ENCODE data around the gene PARD3B. TPM values are rescaled to one million over a fixed set of nuclear protein-coding genes. Genes with fewer than 3 reads are reported as not detected.
"Not testable (repeated sequence)": the region's sequence is repeated elsewhere in the genome, so short reads cannot be mapped to it uniquely, and the experiment has no call there.

Gene PARD3B
- total RNA-seq, 1 donor from 2014 or later: 9.3 TPM

GRCh38 chr2:205217004-205217403 lies 671.7 kb downstream of the PARD3B start:
- DNase-seq (ENCODE audit: low spot score): no peak
- ATAC-seq: no peak

GRCh38 chr2:205218056-205218455 lies 672.8 kb downstream of the PARD3B start:
- ATAC-seq (no peak), DNase-seq (ENCODE audit: low spot score) (no peak)

- not testable (repeated sequence) for ATAC-seq; DNase-seq (ENCODE audit: low spot score)
Observed at GRCh38 chr2:205218816-205219215, 673.5 kb downstream of the PARD3B start.

- ATAC-seq (no peak), DNase-seq (ENCODE audit: low spot score) (no peak)
Observed at GRCh38 chr2:205220559-205220958, 675.3 kb downstream of the PARD3B start.

GRCh38 chr2:205232086-205232485 lies 686.8 kb downstream of the PARD3B start:
- DNase-seq (ENCODE audit: low spot score) (no peak), ATAC-seq (no peak)

- ATAC-seq (no peak), DNase-seq (ENCODE audit: low spot score) (no peak)
Observed at GRCh38 chr2:205235434-205235833, 690.2 kb downstream of the PARD3B start.

GRCh38 chr2:205237524-205237923 lies 692.2 kb downstream of the PARD3B start:
- no peak for DNase-seq (ENCODE audit: low spot score)
- ATAC-seq: no peak

- ATAC-seq: no peak
- no peak for DNase-seq (ENCODE audit: low spot score)
Observed at GRCh38 chr2:205245001-205245400, 699.7 kb downstream of the PARD3B start.

GRCh38 chr2:205245652-205246051 lies 700.4 kb downstream of the PARD3B start:
- ATAC-seq: no peak
- no peak for DNase-seq (ENCODE audit: low spot score)

GRCh38 chr2:205259121-205259520 lies 713.8 kb downstream of the PARD3B start:
- DNase-seq (ENCODE audit: low spot score) (no peak), ATAC-seq (no peak)

GRCh38 chr2:205261516-205262020 lies 716.3 kb downstream of the PARD3B start:
- ATAC-seq (no peak), DNase-seq (ENCODE audit: low spot score) (no peak)

- DNase-seq (ENCODE audit: low spot score): no peak
- ATAC-seq: no peak
Observed at GRCh38 chr2:205267323-205267722, 722.0 kb downstream of the PARD3B start.

GRCh38 chr2:205270689-205271088 lies 725.4 kb downstream of the PARD3B start:
- DNase-seq (ENCODE audit: low spot score) (no peak), ATAC-seq (no peak)

- DNase-seq (ENCODE audit: low spot score): no peak
Observed at GRCh38 chr2:205273148-205273547, 727.9 kb downstream of the PARD3B start.

GRCh38 chr2:205273627-205274026 lies 728.4 kb downstream of the PARD3B start:
- ATAC-seq (no peak), DNase-seq (ENCODE audit: low spot score) (no peak)

More at GRCh38 chr2:205273148-205273547, 727.9 kb downstream of the PARD3B start:
- no peak for ATAC-seq

GRCh38 chr2:205274801-205275200 lies 729.5 kb downstream of the PARD3B start:
- no peak for ATAC-seq
- no peak for DNase-seq (ENCODE audit: low spot score)

GRCh38 chr2:205276116-205276777 lies 731.0 kb downstream of the PARD3B start:
- ATAC-seq (no peak), DNase-seq (ENCODE audit: low spot score) (no peak)

- ATAC-seq (no peak), DNase-seq (ENCODE audit: low spot score) (no peak)
Observed at GRCh38 chr2:205280596-205281236, 735.4 kb downstream of the PARD3B start.

- ATAC-seq (no peak), DNase-seq (ENCODE audit: low spot score) (no peak)
Observed at GRCh38 chr2:205283736-205284270, 738.5 kb downstream of the PARD3B start.

GRCh38 chr2:205284334-205284733 lies 739.1 kb downstream of the PARD3B start:
- no peak for DNase-seq (ENCODE audit: low spot score)
- no peak for ATAC-seq

GRCh38 chr2:205287316-205287715 lies 742.0 kb downstream of the PARD3B start:
- ATAC-seq: no peak
- DNase-seq (ENCODE audit: low spot score): no peak

GRCh38 chr2:205288686-205289085 lies 743.4 kb downstream of the PARD3B start:
- ATAC-seq (no peak), DNase-seq (ENCODE audit: low spot score) (no peak)

All from left lobe of liver (tissue), 2 donors.